Panc1 (cell line): ENCODE results near the gene FAM186B. TPM values are rescaled to one million over a fixed set of nuclear protein-coding genes. Genes with fewer than 3 reads are reported as not detected.

Experiments
- ATAC-seq: fragments of 200-7000 bp; cut with Tn5 transposase; 2 replicates; pipeline ENCODE4 v1.9.1; 2020; ENCODE audit warnings: mild to moderate bottlenecking, moderate library complexity
- BruUV-seq: library from RNA; stranded (reverse); fragments of 400-500 nt; replicated peaks from 2 replicates; lab custom pipeline; 2021; lab: Mats Ljungman, UMichigan
- CTCF ChIA-PET: fragments of 300-600 bp; sonication (Branson Sonifier 250); formaldehyde crosslinking; loops from one replicate; lab custom pipeline; 2022; ENCODE audit warnings: antibody characterized with exemption; lab: Charles Lee
- POLR2A ChIA-PET: fragments of 300-600 bp; sonication (Branson Sonifier 250); formaldehyde crosslinking; loops from one replicate; lab custom pipeline; 2022; ENCODE audit warnings: antibody characterized with exemption; lab: Charles Lee
- DNase-seq: peaks from one replicate; pipeline ENCODE4 v3.0.0-alpha.2; 2010; ENCODE audit warnings: low read depth, low spot score
- H3K27ac ChIP-seq: 2 replicates; pipeline ENCODE4 v1.5.1; 2011; ENCODE audit warnings: mild to moderate bottlenecking, low read length, inconsistent platforms
- H3K27me3 ChIP-seq: fragments of 200-500 bp; sonication (Bioruptor generic); 2 replicates; pipeline ENCODE4 v1.6.0; 2014; ENCODE audit warnings: low read length, inconsistent platforms; ENCODE audit not compliant: control insufficient read depth, insufficient read depth
- H3K36me3 ChIP-seq: fragments of 200-500 bp; sonication (Bioruptor generic); 2 replicates; pipeline ENCODE4 v1.5.1; 2014; ENCODE audit warnings: inconsistent platforms, mild to moderate bottlenecking, low read length, moderate library complexity; ENCODE audit not compliant: control insufficient read depth, insufficient read depth
- H3K4me1 ChIP-seq: 2 replicates; pipeline ENCODE4 v1.5.1; 2011; ENCODE audit warnings: inconsistent platforms, mild to moderate bottlenecking, low read length, moderate library complexity; ENCODE audit not compliant: control insufficient read depth, insufficient read depth
- H3K4me3 ChIP-seq, 2 experiments: 2 replicates each; pipeline ENCODE4 v1.5.1; 2011 to 2012; ENCODE audit warnings: low read depth in 2 of 2, low read length in 2 of 2, mild to moderate bottlenecking in 2 of 2, inconsistent platforms in 1 of 2, moderate library complexity in 1 of 2
- H3K9me3 ChIP-seq: fragments of 200-500 bp; sonication (Bioruptor generic); 2 replicates; pipeline ENCODE4 v1.5.1; 2014; ENCODE audit warnings: low read depth, mild to moderate bottlenecking, inconsistent platforms, low read length, moderate library complexity; ENCODE audit not compliant: control insufficient read depth, insufficient read depth
- POLR2AphosphoS5 ChIP-seq: IDR thresholded peaks from 2 replicates; pipeline ENCODE4 v1.6.1; 2012; ENCODE audit warnings: mild to moderate bottlenecking, low read depth, low read length, moderate library complexity
- SIN3A ChIP-seq: IDR thresholded peaks from 2 replicates; pipeline ENCODE4 v1.6.1; 2012; ENCODE audit warnings: low read depth, mild to moderate bottlenecking, low read length, moderate library complexity, borderline replicate concordance; ENCODE audit not compliant: insufficient read depth
- TCF7L2 ChIP-seq: IDR thresholded peaks from 2 replicates; pipeline ENCODE4 v1.6.1; 2011; ENCODE audit warnings: mild to moderate bottlenecking, low read depth, low read length, inconsistent platforms
- in situ Hi-C: cut with HindIII; loops from 2 replicates; pipeline ENCODE4 v1.10.0; 2016; ENCODE audit warnings: low sequenced_read_pairs, low pct_unique_long_range_greater_than_20kb
- intact Hi-C: fragments of 100-400 bp; cut with micrococcal nuclease; formaldehyde crosslinking; loops from one replicate; pipeline ENCODE4 v1.10.0; 2022; ENCODE audit not compliant: unreplicated experiment
- total RNA-seq: library from RNA; stranded (reverse); gene quantifications from one replicate; pipeline ENCODE4 v1.2.1, GENCODE V29; 2021; ENCODE audit not compliant: unreplicated experiment
- TF ChIP-seq, protein P1 (sequence below), 2 experiments: IDR thresholded peaks; 2 replicates each; pipeline ENCODE4 v1.6.1; 2011 to 2012; ENCODE audit warnings: low read depth in 2 of 2, control low read depth in 1 of 2, low read length in 1 of 2, mild to moderate bottlenecking in 1 of 2, moderate library complexity in 1 of 2; ENCODE audit not compliant: insufficient read depth in 1 of 2
- TF ChIP-seq, protein P2 (sequence below): fragments of 450-650 bp; IDR thresholded peaks from 2 replicates; pipeline ENCODE4 v1.5.1; 2017; ENCODE audit warnings: mild to moderate bottlenecking

The FAM186B gene
- total RNA-seq, 1 experiment from 2014 or later: 0.13 TPM

DNA sequence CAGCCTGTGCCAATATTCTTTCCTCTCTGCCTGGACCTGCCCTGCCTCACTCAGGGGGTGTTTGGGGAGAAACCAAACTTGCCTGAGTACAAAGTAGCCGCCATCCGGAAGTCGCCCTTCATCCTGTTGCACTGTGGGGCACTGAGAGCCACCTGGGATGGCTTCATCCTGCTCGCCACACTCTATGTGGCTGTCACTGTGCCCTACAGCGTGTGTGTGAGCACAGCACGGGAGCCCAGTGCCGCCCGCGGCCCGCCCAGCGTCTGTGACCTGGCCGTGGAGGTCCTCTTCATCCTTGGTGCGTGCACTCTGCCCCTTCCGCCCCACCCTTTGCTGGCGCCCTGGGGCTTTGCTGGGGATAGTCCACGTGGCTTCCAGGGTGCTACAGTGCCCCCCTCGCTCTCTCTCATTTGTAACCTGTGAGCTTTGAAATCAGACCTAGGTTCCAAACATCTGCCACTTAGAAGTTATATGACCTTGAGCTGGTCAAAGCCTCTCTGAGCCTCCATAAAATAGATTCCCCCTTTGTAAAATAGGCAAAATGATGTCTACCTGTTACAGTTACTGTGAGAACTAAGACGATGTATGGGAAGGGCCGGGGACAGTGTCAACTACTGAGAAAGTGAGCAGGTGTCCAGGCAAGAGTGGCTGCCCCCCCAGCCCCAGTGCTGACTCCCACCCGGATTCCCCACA lies 62.1 kb downstream of the FAM186B start:
- ChIA-PET POLR2A (no interaction called here), CTCF (interaction anchor here (0.5 kb wide), 1 partner anchor 246 kb away, joined by 3 read pairs; no protein-coding TSS in a partner anchor)

DNA sequence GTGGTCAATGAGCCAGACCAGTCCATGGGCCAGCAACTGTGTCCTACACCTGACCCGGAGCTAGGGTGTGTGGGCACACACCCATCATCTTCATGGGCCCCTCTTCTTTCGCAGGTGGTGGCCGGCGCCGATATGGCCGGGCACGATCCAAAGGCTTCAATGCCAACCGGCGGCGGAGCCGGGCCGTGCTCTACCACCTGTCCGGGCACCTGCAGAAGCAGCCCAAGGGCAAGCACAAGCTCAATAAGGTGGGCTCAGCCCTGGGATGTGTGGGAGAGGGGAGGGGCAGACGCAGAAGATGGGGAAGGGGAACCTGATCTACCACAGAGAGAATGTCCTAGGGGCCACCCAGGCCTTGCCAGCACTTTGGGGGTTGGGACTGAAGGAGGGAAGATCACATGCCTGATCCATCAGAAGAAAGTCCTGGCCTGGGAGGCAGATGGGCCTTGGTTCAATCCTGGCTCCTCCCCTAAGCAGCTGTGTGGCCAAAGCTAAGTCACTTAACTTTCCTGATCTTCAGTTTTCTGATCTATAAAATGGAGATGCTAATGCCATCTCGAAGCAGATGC lies 62.8 kb downstream of the FAM186B start:
- BruUV-seq: no TSS peak
- H3K4me1 ChIP-seq: peaks cover under 1% of the 10 kb centered on the region
- no peak overlapping the region for H3K27ac ChIP-seq
- no peak overlapping the region for H3K4me3 ChIP-seq
- no peaks in the 10 kb centered on the region for H3K9me3 ChIP-seq
- H3K36me3 ChIP-seq: no peaks in the 10 kb centered on the region
- H3K27me3 ChIP-seq: peaks cover 3% of the 10 kb centered on the region; the same call in 1 of the 2 replicates
- ATAC-seq (no peak), DNase-seq (no peak)
- in situ Hi-C loops: no loop called here
- TF ChIP-seq TCF7L2 (no peak), SIN3A (no peak), POLR2AphosphoS5 (no peak)
- TF ChIP-seq, protein P1, sequence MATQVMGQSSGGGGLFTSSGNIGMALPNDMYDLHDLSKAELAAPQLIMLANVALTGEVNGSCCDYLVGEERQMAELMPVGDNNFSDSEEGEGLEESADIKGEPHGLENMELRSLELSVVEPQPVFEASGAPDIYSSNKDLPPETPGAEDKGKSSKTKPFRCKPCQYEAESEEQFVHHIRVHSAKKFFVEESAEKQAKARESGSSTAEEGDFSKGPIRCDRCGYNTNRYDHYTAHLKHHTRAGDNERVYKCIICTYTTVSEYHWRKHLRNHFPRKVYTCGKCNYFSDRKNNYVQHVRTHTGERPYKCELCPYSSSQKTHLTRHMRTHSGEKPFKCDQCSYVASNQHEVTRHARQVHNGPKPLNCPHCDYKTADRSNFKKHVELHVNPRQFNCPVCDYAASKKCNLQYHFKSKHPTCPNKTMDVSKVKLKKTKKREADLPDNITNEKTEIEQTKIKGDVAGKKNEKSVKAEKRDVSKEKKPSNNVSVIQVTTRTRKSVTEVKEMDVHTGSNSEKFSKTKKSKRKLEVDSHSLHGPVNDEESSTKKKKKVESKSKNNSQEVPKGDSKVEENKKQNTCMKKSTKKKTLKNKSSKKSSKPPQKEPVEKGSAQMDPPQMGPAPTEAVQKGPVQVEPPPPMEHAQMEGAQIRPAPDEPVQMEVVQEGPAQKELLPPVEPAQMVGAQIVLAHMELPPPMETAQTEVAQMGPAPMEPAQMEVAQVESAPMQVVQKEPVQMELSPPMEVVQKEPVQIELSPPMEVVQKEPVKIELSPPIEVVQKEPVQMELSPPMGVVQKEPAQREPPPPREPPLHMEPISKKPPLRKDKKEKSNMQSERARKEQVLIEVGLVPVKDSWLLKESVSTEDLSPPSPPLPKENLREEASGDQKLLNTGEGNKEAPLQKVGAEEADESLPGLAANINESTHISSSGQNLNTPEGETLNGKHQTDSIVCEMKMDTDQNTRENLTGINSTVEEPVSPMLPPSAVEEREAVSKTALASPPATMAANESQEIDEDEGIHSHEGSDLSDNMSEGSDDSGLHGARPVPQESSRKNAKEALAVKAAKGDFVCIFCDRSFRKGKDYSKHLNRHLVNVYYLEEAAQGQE (IDR thresholded peaks at IDR 0.05; ENCODE audit: insufficient read depth in 1 of 2, low read depth in 2 of 2, low read length in 1 of 2): no peak
- TF ChIP-seq, protein P2, sequence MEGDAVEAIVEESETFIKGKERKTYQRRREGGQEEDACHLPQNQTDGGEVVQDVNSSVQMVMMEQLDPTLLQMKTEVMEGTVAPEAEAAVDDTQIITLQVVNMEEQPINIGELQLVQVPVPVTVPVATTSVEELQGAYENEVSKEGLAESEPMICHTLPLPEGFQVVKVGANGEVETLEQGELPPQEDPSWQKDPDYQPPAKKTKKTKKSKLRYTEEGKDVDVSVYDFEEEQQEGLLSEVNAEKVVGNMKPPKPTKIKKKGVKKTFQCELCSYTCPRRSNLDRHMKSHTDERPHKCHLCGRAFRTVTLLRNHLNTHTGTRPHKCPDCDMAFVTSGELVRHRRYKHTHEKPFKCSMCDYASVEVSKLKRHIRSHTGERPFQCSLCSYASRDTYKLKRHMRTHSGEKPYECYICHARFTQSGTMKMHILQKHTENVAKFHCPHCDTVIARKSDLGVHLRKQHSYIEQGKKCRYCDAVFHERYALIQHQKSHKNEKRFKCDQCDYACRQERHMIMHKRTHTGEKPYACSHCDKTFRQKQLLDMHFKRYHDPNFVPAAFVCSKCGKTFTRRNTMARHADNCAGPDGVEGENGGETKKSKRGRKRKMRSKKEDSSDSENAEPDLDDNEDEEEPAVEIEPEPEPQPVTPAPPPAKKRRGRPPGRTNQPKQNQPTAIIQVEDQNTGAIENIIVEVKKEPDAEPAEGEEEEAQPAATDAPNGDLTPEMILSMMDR: no peak
- ChIA-PET POLR2A (no interaction called here), CTCF (interaction anchor here (0.6 to 0.7 kb wide), 2 partner anchors 192 to 195 kb away, joined by 3 to 4 read pairs; no protein-coding TSS in a partner anchor)
- intact Hi-C loops: no loop called here

More for the DNA sequence above, 62.1 kb downstream of the FAM186B start:
- in situ Hi-C loops (no loop called here), intact Hi-C loops (no loop called here)
- Histone ChIP-seq H3K27ac (no peak overlapping the region), H3K4me3 (no peak overlapping the region), H3K36me3 (no peaks in the 10 kb centered on the region), H3K9me3 (no peaks in the 10 kb centered on the region), H3K27me3 (peaks cover 3% of the 10 kb centered on the region; the same call in 1 of the 2 replicates), H3K4me1 (no peaks in the 10 kb centered on the region; the same call in 1 of the 2 replicates)
- no TSS peak for BruUV-seq
- TF ChIP-seq POLR2AphosphoS5 (no peak), TCF7L2 (no peak), SIN3A (no peak)
- TF ChIP-seq, protein P1 (IDR thresholded peaks at IDR 0.05; ENCODE audit: insufficient read depth in 1 of 2, low read depth in 2 of 2, low read length in 1 of 2): no peak
- TF ChIP-seq, protein P2: no peak
- DNase-seq (no peak), ATAC-seq (no peak)
